Smooth muscle cell (in vitro differentiated cells): ENCODE results near the gene EMC8. TPM values are rescaled to one million over a fixed set of nuclear protein-coding genes. Genes with fewer than 3 reads are reported as not detected.

Experiments
- DNase-seq: peaks from one replicate; lab custom pipeline; 2025; ENCODE audit not compliant: unreplicated experiment; lab: John Stamatoyannopoulos, UW
- H2AFZ ChIP-seq: fragments of 200-600 bp; sonication (generic); 2 replicates; pipeline ENCODE4 v1.6.0; 2016; ENCODE audit warnings: antibody characterized with exemption, low read depth, mild to moderate bottlenecking
- H3F3A ChIP-seq: fragments of 200-600 bp; sonication (generic); 2 replicates; pipeline ENCODE4 v1.6.0; 2017; ENCODE audit warnings: antibody characterized with exemption, low read depth
- H3K27ac ChIP-seq: fragments of 200-600 bp; sonication (generic); 2 replicates; pipeline ENCODE4 v1.5.1; 2016; ENCODE audit warnings: low read depth, mild to moderate bottlenecking
- H3K27me3 ChIP-seq: fragments of 200-600 bp; sonication (generic); 2 replicates; pipeline ENCODE4 v1.6.1; 2016; ENCODE audit warnings: low read depth, mild to moderate bottlenecking
- H3K36me3 ChIP-seq: fragments of 200-600 bp; sonication (generic); 2 replicates; pipeline ENCODE4 v1.5.1; 2016; ENCODE audit warnings: low read depth
- H3K4me1 ChIP-seq: fragments of 200-600 bp; sonication (generic); 2 replicates; pipeline ENCODE4 v1.5.1; 2016; ENCODE audit warnings: low read depth
- H3K4me2 ChIP-seq: fragments of 200-600 bp; sonication (generic); 2 replicates; pipeline ENCODE4 v1.6.0; 2016; ENCODE audit warnings: mild to moderate bottlenecking
- H3K4me3 ChIP-seq: fragments of 200-600 bp; sonication (generic); 2 replicates; pipeline ENCODE4 v1.5.1; 2016; ENCODE audit warnings: mild to moderate bottlenecking
- H3K79me2 ChIP-seq: fragments of 200-600 bp; sonication (generic); 2 replicates; pipeline ENCODE4 v1.6.0; 2016; ENCODE audit warnings: low read depth, mild to moderate bottlenecking
- H3K9ac ChIP-seq: fragments of 200-600 bp; sonication (generic); 2 replicates; pipeline ENCODE4 v1.6.0; 2016; ENCODE audit warnings: low read depth
- H3K9me3 ChIP-seq: fragments of 200-600 bp; sonication (generic); replicated peaks from 2 replicates; pipeline ENCODE4 v1.5.1; 2016; ENCODE audit warnings: low read depth
- H4K20me1 ChIP-seq: fragments of 200-600 bp; sonication (generic); 2 replicates; pipeline ENCODE4 v1.6.0; 2016; ENCODE audit warnings: low read depth
- WGBS: methylation state at CpG from one replicate; pipeline ENCODE4 v1.1.7; 2016; ENCODE audit warnings: low lambda C conversion rate; 5-methylcytosine and 5-hydroxymethylcytosine counted together
- polyA plus RNA-seq: library from polyadenylated mRNA; unstranded; fragments of >200 nt; fragmentation: Nextera tagmentation; extraction: Ambion mirVana; gene quantifications from 2 replicates; pipeline ENCODE4 v1.2.1, GENCODE V29; 2016
- total RNA-seq: library from RNA; depleted of rRNA; stranded (reverse); fragments of >200 nt; gene quantifications from 2 replicates; pipeline ENCODE4 v1.2.3, GENCODE V29; 2014
- TF ChIP-seq, protein P1 (sequence below): fragments of 200-600 bp; sonication (generic); IDR thresholded peaks from 2 replicates; pipeline ENCODE4 v1.5.1; 2017; ENCODE audit warnings: borderline replicate concordance, mild to moderate bottlenecking, antibody characterized with exemption; ENCODE audit not compliant: insufficient read depth, poor library complexity, severe bottlenecking

EMC8 gene
- total and polyA plus RNA-seq, 2 experiments from 2014 or later: 40.4 to 40.9 TPM

DNA sequence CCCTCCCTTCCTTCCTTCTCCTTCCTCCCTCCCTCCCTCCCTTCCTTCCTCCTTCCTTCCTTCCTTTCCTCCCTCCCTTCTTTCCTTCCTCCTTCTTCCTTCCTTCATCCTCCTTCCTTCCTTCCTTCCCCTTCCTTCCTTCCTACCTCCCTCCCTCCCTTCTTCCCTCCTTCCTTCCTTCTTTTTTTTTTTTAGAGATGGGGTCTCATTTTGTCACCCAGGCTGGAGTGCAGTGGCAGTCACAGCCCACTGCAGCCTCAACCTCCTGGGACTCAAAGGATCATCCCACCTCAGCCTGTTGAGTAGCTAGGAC is 44.8 kb upstream of the EMC8 start:
- TF ChIP-seq, protein P1, sequence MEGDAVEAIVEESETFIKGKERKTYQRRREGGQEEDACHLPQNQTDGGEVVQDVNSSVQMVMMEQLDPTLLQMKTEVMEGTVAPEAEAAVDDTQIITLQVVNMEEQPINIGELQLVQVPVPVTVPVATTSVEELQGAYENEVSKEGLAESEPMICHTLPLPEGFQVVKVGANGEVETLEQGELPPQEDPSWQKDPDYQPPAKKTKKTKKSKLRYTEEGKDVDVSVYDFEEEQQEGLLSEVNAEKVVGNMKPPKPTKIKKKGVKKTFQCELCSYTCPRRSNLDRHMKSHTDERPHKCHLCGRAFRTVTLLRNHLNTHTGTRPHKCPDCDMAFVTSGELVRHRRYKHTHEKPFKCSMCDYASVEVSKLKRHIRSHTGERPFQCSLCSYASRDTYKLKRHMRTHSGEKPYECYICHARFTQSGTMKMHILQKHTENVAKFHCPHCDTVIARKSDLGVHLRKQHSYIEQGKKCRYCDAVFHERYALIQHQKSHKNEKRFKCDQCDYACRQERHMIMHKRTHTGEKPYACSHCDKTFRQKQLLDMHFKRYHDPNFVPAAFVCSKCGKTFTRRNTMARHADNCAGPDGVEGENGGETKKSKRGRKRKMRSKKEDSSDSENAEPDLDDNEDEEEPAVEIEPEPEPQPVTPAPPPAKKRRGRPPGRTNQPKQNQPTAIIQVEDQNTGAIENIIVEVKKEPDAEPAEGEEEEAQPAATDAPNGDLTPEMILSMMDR: no peak
- no peak overlapping the region for H3K27ac ChIP-seq
- H3K79me2 ChIP-seq: no peaks in the 10 kb centered on the region

DNA sequence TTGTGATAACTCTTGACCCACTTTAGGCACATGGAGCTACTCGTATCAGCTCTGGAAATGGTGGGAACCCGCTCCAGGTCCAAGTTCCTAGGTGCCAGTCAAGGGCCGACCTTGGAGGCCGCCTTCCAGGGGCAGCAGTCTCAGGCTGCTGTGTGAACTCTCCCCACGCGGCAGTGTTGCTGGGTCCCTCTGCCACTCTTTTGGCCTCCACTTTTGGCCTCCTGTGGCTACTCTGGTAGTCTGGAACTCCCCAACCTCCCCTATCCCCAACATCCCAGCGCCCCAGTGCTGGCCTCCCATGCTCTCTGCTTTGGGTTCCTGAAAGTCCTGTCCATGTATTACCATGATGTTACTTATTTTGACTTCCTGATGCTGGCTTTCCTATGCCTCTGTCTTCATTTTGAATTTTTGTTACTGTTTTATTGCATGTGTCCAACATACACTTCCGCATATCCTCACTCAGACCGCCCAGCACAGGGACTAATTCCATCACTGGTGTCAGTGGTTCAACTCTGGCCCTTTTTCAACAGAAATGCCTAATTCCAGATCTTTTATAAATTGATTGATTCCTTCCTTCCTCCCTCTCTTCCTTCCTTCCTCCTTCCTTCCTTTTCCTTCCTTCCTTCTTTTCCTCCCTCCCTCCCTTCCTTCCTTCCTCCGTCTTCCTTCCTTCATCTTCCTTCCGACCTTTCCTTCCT is 44.3 kb upstream of the EMC8 start:
- DNase-seq: no peak
- Histone ChIP-seq H3K9ac (no peak overlapping the region), H3F3A (no peaks in the 10 kb centered on the region), H3K27ac (no peak overlapping the region), H3K27me3 (peaks cover 2% of the 10 kb centered on the region), H3K79me2 (no peaks in the 10 kb centered on the region), H4K20me1 (no peaks in the 10 kb centered on the region), H3K9me3 (no peaks in the 10 kb centered on the region), H3K4me2 (no peak overlapping the region), H2AFZ (no peak overlapping the region), H3K36me3 (no peaks in the 10 kb centered on the region), H3K4me3 (no peak overlapping the region), H3K4me1 (no peaks in the 10 kb centered on the region)
- WGBS: 95% methylated on average over 11 of the region's 11 CpGs
- TF ChIP-seq, protein P1: no peak

More for the DNA sequence above, 44.8 kb upstream of the EMC8 start:
- H4K20me1 ChIP-seq: no peaks in the 10 kb centered on the region
- no peak for DNase-seq
- no peaks in the 10 kb centered on the region for H3F3A ChIP-seq
- no peak overlapping the region for H3K4me3 ChIP-seq
- H3K9ac ChIP-seq: no peak overlapping the region
- no peak overlapping the region for H2AFZ ChIP-seq
- no peaks in the 10 kb centered on the region for H3K4me1 ChIP-seq
- no peaks in the 10 kb centered on the region for H3K36me3 ChIP-seq
- H3K4me2 ChIP-seq: no peak overlapping the region
- H3K27me3 ChIP-seq: peaks cover 2% of the 10 kb centered on the region
- H3K9me3 ChIP-seq: no peaks in the 10 kb centered on the region

DNA sequence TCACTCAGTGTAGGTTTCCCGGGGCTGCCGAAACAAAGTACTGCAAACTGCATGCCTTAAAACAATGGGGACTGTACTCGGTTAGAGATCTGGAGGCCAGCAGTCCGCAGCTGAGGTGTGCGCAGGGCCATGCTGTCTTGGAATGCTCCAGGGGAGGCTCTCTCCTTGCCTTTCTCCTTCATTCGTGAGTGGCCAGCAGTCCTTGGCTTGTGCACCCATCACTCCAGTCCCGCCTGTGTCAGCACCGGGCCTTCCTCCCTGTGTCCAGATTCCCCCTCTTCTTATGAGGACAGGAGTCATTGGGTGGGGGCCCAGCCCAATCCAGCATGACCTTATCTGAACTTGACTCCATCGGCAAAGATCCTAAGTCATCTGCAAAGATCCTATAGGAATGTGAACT is 43.5 kb upstream of the EMC8 start:
- H3K27me3 ChIP-seq: peaks cover 4% of the 10 kb centered on the region

DNA sequence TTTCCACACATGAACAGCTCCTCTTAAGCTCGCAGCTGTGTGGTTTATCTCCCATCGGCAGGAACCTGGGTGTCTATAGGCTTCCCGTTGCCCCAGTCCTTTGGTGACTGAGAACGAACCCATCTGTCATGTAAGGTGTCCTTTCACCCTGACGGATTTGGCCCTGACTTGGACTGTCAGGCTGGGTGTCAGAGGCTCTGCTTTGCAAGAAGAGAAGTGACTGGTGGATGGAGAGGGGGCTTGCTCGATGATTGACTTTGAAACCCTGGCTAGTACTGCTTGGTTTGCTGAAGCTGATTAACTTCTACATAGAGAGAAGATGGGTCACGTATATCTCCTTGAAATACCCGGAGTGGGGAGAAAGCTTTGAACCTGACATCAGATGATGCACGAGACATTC is 43.1 kb upstream of the EMC8 start:
- H3F3A ChIP-seq: no peaks in the 10 kb centered on the region
- H3K9ac ChIP-seq: no peak overlapping the region
- H3K79me2 ChIP-seq: no peaks in the 10 kb centered on the region
- peaks cover 8% of the 10 kb centered on the region for H3K27me3 ChIP-seq
- H3K4me1 ChIP-seq: no peaks in the 10 kb centered on the region
- TF ChIP-seq, protein P1: no peak
- H3K27ac ChIP-seq: no peak overlapping the region
- no peaks in the 10 kb centered on the region for H4K20me1 ChIP-seq
- WGBS: 92% methylated on average over 9 of the region's 9 CpGs
- no peak for DNase-seq
- no peak overlapping the region for H2AFZ ChIP-seq
- no peak overlapping the region for H3K4me3 ChIP-seq
- no peak overlapping the region for H3K4me2 ChIP-seq
- no peaks in the 10 kb centered on the region for H3K9me3 ChIP-seq
- no peaks in the 10 kb centered on the region for H3K36me3 ChIP-seq

More for the DNA sequence above, 43.5 kb upstream of the EMC8 start:
- Histone ChIP-seq H2AFZ (no peak overlapping the region), H4K20me1 (no peaks in the 10 kb centered on the region), H3K9me3 (no peaks in the 10 kb centered on the region), H3K4me1 (no peaks in the 10 kb centered on the region), H3K9ac (no peak overlapping the region), H3F3A (no peaks in the 10 kb centered on the region), H3K27ac (no peak overlapping the region), H3K36me3 (no peaks in the 10 kb centered on the region), H3K4me3 (no peak overlapping the region), H3K4me2 (no peak overlapping the region), H3K79me2 (no peaks in the 10 kb centered on the region)
- 96% methylated on average over 9 of the region's 9 CpGs for WGBS
- TF ChIP-seq, protein P1: no peak
- DNase-seq: no peak
